EL (cell line): ENCODE results near the gene ADGRL2.
"Not testable (repeated sequence)": the region's sequence is repeated elsewhere in the genome, so short reads cannot be mapped to it uniquely, and the experiment has no call there.

Experiments used
- DNase-seq: peaks from one replicate; pipeline ENCODE4 v3.0.0-alpha.2; 2016

The ADGRL2 gene

GRCh38 chr1:81850031-81850430, 49.3 kb downstream of the ADGRL2 start:
- no peak for DNase-seq

- no peak for DNase-seq
Measured at GRCh38 chr1:81850495-81850894, 49.8 kb downstream of the ADGRL2 start.

- no peak for DNase-seq
Measured at GRCh38 chr1:81851217-81851616, 50.5 kb downstream of the ADGRL2 start.

- DNase-seq: no peak
Measured at GRCh38 chr1:81852961-81853360, 52.2 kb downstream of the ADGRL2 start.

- DNase-seq: no peak
Measured at GRCh38 chr1:81867235-81867634, 66.5 kb downstream of the ADGRL2 start.

- DNase-seq: no peak
Measured at GRCh38 chr1:81869307-81869706, 68.6 kb downstream of the ADGRL2 start.

GRCh38 chr1:81871091-81871490, 70.4 kb downstream of the ADGRL2 start:
- DNase-seq: not testable (repeated sequence)

- no peak for DNase-seq
Measured at GRCh38 chr1:81873946-81874345, 73.2 kb downstream of the ADGRL2 start.

- DNase-seq: no peak
Measured at GRCh38 chr1:81874461-81874860, 73.7 kb downstream of the ADGRL2 start.

GRCh38 chr1:81874940-81875339, 74.2 kb downstream of the ADGRL2 start:
- DNase-seq: no peak

- peak; percentile 43 for DNase-seq
Measured at GRCh38 chr1:81876901-81877733, 76.4 kb downstream of the ADGRL2 start.

GRCh38 chr1:81877940-81878339, 77.2 kb downstream of the ADGRL2 start:
- no peak for DNase-seq

- no peak for DNase-seq
Measured at GRCh38 chr1:81878538-81878937, 77.8 kb downstream of the ADGRL2 start.

GRCh38 chr1:81880781-81881180, 80.0 kb downstream of the ADGRL2 start:
- no peak for DNase-seq

- no peak for DNase-seq
Measured at GRCh38 chr1:81885291-81885690, 84.6 kb downstream of the ADGRL2 start.

GRCh38 chr1:81886292-81886691, 85.6 kb downstream of the ADGRL2 start:
- not testable (repeated sequence) for DNase-seq

- peak; percentile 9 for DNase-seq
Measured at GRCh38 chr1:81887421-81888144, 86.8 kb downstream of the ADGRL2 start.

GRCh38 chr1:81889166-81889565, 88.4 kb downstream of the ADGRL2 start:
- DNase-seq: no peak

- DNase-seq: no peak
Measured at GRCh38 chr1:81894867-81895266, 94.1 kb downstream of the ADGRL2 start.

GRCh38 chr1:81899214-81899821, 98.6 kb downstream of the ADGRL2 start:
- DNase-seq: no peak

GRCh38 chr1:81907575-81907974, 106.8 kb downstream of the ADGRL2 start:
- DNase-seq: no peak

- DNase-seq: no peak
Measured at GRCh38 chr1:81912383-81912782, 111.6 kb downstream of the ADGRL2 start.

- DNase-seq: no peak
Measured at GRCh38 chr1:81915937-81916336, 115.2 kb downstream of the ADGRL2 start.

- peak; percentile 6 for DNase-seq
Measured at GRCh38 chr1:81920245-81920740, 119.6 kb downstream of the ADGRL2 start.
